NCI-H69 (cell line): ENCODE results near the gene P3H2.
A peak's percentile ranks its signal among the peaks of the same experiment; 100 is the strongest.

Source experiments
- DNase-seq: peaks from one replicate; lab custom pipeline; 2025; lab: John Stamatoyannopoulos, UW

Gene P3H2

GRCh38 chr3:190013943-190014924, 106.5 kb downstream of the P3H2 start:
- DNase-seq = no peak

GRCh38 chr3:190012784-190013183, 107.9 kb downstream of the P3H2 start:
- no peak for DNase-seq

GRCh38 chr3:190012314-190012782, 108.3 kb downstream of the P3H2 start:
- no peak for DNase-seq

GRCh38 chr3:190010486-190010885, 110.2 kb downstream of the P3H2 start:
- no peak for DNase-seq

- DNase-seq = no peak
These were observed 111.1 kb downstream of the P3H2 start for GRCh38 chr3:190009614-190010013.

GRCh38 chr3:190008432-190008831, 112.3 kb downstream of the P3H2 start:
- DNase-seq = no peak

- DNase-seq = no peak
These were observed 115.2 kb downstream of the P3H2 start for GRCh38 chr3:190005343-190006113.

- DNase-seq = no peak
These were observed 116.0 kb downstream of the P3H2 start for GRCh38 chr3:190004656-190005055.

GRCh38 chr3:190003681-190004123, 117.0 kb downstream of the P3H2 start:
- no peak for DNase-seq

- no peak for DNase-seq
These were observed 117.6 kb downstream of the P3H2 start for GRCh38 chr3:190003068-190003467.

GRCh38 chr3:190001426-190001825, 119.3 kb downstream of the P3H2 start:
- DNase-seq = peak; percentile 8

- DNase-seq = no peak
These were observed 119.9 kb downstream of the P3H2 start for GRCh38 chr3:190000861-190001196.

GRCh38 chr3:190000187-190000860, 120.4 kb downstream of the P3H2 start:
- no peak for DNase-seq

GRCh38 chr3:189999718-190000117, 121.0 kb downstream of the P3H2 start:
- no peak for DNase-seq

GRCh38 chr3:189995129-189995528, 125.6 kb downstream of the P3H2 start:
- peak; percentile 61 for DNase-seq

GRCh38 chr3:189990826-189991225, 129.9 kb downstream of the P3H2 start:
- no peak for DNase-seq

GRCh38 chr3:189988854-189989253, 131.8 kb downstream of the P3H2 start:
- no peak for DNase-seq

GRCh38 chr3:189988322-189988721, 132.4 kb downstream of the P3H2 start:
- no peak for DNase-seq

GRCh38 chr3:189985948-189986347, 134.7 kb downstream of the P3H2 start:
- DNase-seq = no peak

- DNase-seq = no peak
These were observed 137.1 kb downstream of the P3H2 start for GRCh38 chr3:189983612-189984011.

- no peak for DNase-seq
These were observed 138.3 kb downstream of the P3H2 start for GRCh38 chr3:189982321-189982945.

GRCh38 chr3:189981668-189982067, 139.0 kb downstream of the P3H2 start:
- DNase-seq = no peak
